Astrocyte (in vitro differentiated cells and primary cell): ENCODE results near the gene ADGRE2.

ENCODE experiments used
- EZH2 ChIP-seq: IDR thresholded peaks from 2 replicates; pipeline ENCODE4 v1.6.1; 2012; ENCODE audit warnings: mild to moderate bottlenecking, low read length, inconsistent platforms; ENCODE audit not compliant: insufficient read depth
- TF ChIP-seq, protein P1 (sequence below): IDR thresholded peaks from 2 replicates; pipeline ENCODE4 v1.5.1; 2011; ENCODE audit warnings: low read depth, mild to moderate bottlenecking, inconsistent platforms, low read length, moderate library complexity; ENCODE audit not compliant: insufficient read depth

GRCh38 chr19:14686411-14686810, 91.9 kb downstream of the ADGRE2 start:
- TF ChIP-seq, protein P1, sequence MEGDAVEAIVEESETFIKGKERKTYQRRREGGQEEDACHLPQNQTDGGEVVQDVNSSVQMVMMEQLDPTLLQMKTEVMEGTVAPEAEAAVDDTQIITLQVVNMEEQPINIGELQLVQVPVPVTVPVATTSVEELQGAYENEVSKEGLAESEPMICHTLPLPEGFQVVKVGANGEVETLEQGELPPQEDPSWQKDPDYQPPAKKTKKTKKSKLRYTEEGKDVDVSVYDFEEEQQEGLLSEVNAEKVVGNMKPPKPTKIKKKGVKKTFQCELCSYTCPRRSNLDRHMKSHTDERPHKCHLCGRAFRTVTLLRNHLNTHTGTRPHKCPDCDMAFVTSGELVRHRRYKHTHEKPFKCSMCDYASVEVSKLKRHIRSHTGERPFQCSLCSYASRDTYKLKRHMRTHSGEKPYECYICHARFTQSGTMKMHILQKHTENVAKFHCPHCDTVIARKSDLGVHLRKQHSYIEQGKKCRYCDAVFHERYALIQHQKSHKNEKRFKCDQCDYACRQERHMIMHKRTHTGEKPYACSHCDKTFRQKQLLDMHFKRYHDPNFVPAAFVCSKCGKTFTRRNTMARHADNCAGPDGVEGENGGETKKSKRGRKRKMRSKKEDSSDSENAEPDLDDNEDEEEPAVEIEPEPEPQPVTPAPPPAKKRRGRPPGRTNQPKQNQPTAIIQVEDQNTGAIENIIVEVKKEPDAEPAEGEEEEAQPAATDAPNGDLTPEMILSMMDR, result no peak
- no peak for TF ChIP-seq EZH2
